ENCODE measurements around the gene RET.

RET gene

GRCh38 chr10:43076876-43077420 is at the start of gene RET:
Gene RET (plus strand): TSS chr10:43077069. CDS start chr10:43077259, 190 bp downstream.
- in situ Hi-C loops (cut with MboI; ENCODE audit: low sequenced_read_pairs), result no loop called here

DNA sequence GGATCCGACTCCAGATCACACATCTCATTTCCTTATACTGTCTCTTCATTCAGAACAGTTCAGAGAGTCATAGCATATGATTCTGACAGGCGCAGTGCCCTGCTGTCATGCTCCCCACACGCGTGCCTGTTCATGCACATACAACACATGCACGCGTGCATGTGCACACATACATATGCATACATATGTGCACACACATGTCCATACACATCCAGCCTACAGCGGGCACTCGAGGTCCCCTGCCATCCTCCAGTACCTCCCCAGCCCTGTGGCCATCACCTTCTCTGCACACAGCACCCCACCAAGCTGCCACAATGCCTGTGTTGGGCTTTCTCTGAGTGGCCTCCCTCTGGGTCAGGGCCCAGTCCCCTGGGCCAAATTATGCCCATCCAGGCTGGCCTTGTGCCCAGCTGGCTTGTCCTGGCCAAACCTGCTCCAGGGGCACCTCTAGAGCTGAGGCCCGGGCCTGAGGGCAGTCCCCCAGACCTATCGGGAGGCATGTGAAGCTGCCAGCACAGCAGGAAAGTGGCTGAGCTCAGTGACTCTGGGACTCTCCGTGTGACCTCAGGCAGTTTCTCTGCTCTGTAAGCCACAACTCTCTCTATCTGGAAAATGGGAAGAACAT is 49.4 kb upstream of the RET start:
- in situ Hi-C loops (cut with MboI; ENCODE audit: low sequenced_read_pairs), result no loop called here

DNA sequence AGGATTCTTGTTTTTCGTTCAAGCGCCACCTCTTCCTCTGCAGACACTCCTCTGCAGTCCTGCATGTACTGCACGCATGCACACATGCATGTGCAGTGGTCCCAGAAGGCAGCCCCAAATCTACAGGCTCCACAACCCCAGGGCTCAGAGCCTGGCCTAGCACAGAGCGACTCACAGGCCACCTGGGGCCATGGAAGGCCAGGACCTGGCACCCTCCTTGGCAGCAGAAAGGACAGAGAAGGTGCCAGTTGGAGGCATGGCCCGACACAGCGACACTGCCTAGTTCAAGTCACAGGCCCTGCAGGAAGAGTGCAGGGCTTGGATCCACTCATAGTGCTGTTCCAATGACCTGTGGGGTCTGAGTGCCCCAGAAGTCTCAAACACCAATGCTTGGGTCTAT is 48.7 kb upstream of the RET start:
- in situ Hi-C loops (cut with MboI; ENCODE audit: low sequenced_read_pairs), result no loop called here

- in situ Hi-C loops (cut with MboI; ENCODE audit: low sequenced_read_pairs), result no loop called here
These were observed 47.8 kb upstream of the RET start for GRCh38 chr10:43029043-43029442.

DNA sequence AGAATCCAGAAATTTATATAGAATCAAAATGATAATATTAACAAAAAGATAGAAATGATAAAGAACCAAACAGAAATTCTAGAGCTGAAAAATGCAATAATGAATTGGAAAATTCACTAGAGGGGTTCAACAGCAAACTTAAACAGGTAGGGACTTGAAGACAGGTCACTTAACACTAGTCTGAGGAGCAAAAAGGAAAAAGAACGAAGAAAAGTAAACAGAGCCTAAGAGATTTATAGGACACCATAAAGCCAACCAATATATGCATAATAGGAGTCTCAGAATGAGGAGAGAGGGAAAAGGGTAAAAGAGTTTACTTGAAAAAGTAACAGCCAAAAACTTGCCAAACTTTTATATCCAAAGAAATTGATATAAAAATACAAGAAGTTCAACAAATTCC is 44.3 kb upstream of the RET start:
- in situ Hi-C loops (cut with MboI; ENCODE audit: low sequenced_read_pairs), result no loop called here

- in situ Hi-C loops (cut with MboI; ENCODE audit: low sequenced_read_pairs), result no loop called here
These were observed 41.1 kb upstream of the RET start for GRCh38 chr10:43035800-43036199.

DNA sequence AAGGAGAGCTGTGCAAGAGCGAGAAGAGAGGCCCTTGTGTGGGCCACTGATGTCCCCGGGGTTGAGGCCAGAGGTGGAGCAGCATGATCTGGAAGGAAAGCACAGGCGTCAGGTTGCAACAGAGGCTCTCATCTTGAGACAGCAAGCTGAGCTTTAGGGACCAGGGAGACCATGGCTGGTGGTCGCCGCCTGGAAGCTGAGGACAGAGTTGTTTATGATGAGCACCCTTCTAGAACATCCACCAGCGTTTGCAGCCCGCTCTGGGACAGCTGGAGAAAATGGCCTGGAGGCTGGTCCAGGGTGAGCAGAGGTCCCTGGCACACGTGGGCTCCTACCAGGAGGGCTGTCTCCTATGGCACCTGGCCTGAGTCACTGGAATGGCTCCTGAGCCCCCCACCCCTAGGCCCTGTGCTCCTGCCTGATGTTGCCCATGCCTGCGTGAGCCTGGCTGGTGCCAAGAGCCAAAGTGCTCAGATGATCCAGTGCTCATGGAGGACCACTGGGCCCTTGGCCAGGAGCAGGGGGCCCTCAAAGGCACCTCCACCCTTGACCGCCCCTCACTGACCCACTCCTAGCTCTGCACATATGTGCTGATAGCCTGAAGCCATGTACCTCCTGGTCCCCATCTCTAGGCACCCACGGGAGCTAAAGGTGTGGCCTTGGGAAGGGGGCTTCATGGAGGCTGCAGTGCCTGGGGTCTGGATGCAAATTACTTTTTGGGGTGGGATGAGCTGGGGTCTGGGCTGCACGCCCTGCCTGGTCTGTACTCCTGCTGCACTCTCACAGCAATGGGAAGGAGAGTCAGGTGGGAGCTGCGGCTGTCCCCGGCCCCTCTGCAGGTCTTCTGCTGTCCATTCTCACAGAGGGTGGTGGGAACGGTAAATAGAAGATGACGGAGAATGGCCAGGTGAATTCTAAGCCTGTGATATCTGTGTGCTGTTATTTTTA is 40.1 kb upstream of the RET start:
- in situ Hi-C loops (cut with MboI; ENCODE audit: low sequenced_read_pairs), result no loop called here

DNA sequence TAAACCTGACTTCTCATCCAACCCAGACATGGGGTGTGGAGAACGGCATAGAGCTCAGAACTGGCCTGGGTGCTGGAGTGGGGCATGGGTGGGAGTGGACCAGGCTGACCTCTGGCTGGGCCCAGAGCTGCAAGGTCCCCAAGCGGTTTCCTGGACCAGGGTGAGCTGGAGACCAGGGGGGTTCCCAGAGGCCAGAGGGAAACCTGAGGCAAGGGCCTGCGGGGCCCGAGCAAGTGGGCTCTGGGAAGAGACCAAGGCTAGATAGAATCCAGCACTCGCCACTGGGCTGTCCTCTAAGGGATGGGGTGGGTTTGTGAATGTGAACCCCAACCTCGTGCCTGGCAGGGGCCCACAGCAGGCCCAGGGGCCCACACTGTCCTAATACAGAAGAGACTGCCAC is 39.4 kb upstream of the RET start:
- in situ Hi-C loops (cut with MboI; ENCODE audit: low sequenced_read_pairs), result no loop called here

DNA sequence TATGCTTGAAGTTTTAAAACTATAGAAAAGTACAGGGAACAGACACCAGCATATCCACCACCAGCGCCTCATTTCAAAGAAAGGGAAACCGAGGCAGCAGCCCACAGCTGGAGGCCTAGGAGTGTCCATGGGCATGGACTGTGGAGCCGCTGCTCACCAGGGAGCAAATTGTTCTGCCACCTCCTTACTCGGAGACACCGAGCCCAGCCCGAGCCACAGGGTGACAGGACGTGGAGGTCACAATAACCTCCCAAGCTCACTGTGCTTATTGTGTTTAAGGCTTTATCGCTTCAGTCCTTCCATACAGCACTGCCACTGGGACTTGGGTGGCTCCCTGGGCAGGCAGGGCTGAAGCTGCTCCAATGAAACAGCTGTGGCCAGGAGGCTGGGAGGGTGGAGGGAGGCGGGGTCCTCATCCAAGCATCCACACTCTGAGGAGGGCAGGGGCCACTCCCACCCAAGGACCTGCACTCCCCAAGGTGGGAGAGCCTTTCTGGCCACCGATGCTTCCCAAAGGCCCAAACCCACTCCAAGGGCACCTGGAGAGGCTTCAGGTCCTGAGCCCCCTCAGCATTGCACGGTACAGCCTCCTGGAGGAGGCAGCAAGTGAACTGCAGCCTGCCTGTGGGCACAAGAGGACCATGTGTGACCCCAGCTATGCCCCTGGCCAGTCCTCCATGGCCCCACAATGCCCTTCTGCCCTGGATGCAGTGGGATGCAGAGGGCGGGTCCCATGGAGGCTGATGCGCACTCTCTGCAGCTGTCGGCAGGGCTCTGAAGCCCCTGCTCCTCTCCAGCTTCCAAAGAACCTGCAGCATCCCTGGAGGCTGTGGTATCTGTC is 38.7 kb upstream of the RET start:
- in situ Hi-C loops (cut with MboI; ENCODE audit: low sequenced_read_pairs), result no loop called here

DNA sequence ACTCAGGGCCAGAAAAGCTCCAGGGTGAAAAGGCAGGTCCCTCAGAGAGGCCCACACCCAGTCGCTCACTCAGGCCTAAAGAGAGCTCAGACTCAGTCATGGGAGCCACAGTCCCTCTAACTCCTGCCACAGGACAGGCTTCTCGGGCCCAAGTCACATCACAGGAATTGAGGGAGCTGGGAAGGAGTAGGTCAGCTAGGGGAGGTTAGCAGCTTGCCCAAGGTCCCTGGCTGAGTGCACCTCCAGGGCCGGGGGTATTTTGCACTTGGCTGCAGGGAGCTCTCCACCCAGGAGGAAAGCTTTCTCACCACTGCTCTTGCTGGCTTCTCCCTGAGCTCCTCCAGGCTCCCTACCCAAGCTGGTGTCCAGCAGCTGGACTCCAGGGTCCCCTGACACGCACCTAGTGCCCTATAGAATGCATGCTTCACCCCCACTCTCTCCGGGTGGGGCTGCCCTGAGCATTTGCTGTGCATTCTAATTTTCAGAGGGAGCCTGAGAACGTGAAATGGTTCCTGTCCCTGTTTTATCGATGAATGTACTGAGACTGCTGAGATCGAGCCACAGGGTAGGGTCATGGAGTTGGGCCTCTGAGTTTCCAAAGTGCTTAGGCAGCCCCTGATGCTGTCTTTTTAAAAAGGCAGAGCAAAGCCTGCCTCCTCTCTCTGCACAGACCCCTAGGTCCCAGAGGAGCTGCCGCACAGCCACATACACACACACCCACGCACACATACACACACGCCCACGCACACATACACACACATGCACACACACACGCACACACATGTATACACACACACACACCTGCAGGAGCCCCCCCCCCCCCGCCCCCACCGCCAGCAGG is 37.9 kb upstream of the RET start:
- in situ Hi-C loops (cut with MboI; ENCODE audit: low sequenced_read_pairs), result no loop called here

- in situ Hi-C loops (cut with MboI; ENCODE audit: low sequenced_read_pairs), result no loop called here
These were observed 37.0 kb upstream of the RET start for GRCh38 chr10:43039624-43040481.

DNA sequence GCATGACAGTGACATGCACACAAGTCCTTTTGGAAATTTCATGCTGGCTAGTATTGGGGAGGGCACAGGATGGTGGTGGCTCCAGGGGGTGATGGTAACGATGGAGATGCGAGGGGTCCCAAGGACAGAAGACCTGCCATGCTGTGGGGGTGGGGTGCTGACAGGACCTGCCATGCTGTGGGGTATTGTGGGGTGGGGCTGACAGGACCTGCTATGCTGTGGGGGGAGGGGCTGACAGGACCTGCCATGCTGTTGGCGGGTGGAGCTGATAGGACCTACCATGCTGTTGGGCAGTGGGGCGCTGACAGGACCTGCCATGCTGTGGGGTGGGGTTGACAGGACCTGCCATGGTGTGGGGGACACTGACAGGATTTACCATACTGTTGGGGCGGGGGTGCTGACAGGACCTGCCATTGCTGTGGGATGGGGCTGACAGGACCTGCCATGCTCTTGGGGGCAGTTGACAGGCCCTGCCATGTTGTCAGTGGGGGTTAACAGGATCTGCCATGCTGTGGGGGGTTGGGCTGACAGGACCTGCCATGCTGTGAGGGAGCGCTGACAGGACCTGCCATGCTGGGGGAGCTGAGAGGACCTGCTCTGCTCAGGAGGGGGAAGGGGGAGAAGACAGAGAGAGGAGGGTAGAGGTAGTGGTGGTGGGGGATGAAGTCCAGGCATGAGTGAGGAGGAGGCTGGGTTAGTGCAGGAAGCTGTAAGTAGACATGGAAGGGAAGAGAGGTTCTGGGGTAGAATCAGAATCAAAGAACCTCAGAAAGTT is 36.2 kb upstream of the RET start:
- in situ Hi-C loops (cut with MboI; ENCODE audit: low sequenced_read_pairs), result no loop called here

GRCh38 chr10:43041422-43042342 is 35.2 kb upstream of the RET start:
- in situ Hi-C loops (cut with MboI; ENCODE audit: low sequenced_read_pairs), result no loop called here

DNA sequence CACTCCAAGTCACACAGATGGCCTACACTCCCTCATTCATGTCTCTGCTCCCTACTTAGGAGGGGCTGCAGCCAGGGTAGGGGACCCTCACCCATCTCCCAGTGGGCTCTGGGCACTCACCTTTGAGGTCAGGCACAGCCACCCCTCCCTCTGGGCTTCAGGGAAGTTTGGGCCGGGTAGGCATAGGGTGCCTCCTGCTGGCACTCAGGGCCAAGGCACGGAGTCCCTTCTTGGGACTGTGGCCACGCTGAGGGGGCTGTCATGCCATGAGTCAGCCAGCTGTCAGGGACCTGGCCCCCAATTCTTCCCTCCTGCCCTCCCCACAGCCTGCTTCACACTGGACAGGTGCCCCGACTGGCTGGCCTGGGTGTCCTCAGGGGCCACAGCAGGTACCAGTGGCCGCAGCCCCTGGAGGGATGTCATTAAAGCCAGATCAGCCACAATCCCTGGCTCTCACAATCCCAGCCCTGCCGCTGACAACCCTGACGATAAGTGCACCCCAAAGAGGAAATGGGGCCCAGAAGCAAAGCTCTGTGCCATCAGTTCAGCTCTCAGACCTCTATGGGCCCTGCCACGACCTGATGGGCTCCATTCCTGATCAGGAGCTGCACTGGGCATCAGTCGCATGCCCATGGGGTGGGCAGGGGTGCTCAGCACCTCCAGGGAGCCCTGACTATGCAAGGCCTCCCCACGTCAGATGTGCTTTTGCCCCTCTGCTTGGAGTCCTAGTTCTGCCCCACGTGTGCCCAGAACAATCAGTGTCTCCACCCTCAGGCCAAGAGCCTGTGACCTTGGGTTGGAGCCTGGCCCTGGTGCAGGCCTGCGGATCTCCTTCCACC is 34.1 kb upstream of the RET start:
- in situ Hi-C loops (cut with MboI; ENCODE audit: low sequenced_read_pairs), result no loop called here

GRCh38 chr10:43043342-43043772 is 33.5 kb upstream of the RET start:
- in situ Hi-C loops (cut with MboI; ENCODE audit: low sequenced_read_pairs), result no loop called here

- in situ Hi-C loops (cut with MboI; ENCODE audit: low sequenced_read_pairs), result no loop called here
These were observed 33.0 kb upstream of the RET start for GRCh38 chr10:43043773-43044447.
